Measurements from ENCODE around the gene IDE.

Gene IDE

GRCh38 chr10:92502296-92502808 is 71.5 kb downstream of the IDE start:
- no peak for DNase-seq (ENCODE audit: extremely low read depth, insufficient read length)
- no peaks in the 10 kb centered on the region for H3K27me3 ChIP-seq (replicated peaks; ENCODE audit: control insufficient read depth, insufficient read depth, low read length)
- H3K4me3 ChIP-seq (replicated peaks; ENCODE audit: low read depth, low read length), result no peak overlapping the region
- TF ChIP-seq CTCF (IDR thresholded peaks at IDR 0.05; ENCODE audit: insufficient read depth, low read length, poor library complexity, severe bottlenecking), result no peak
- H3K36me3 ChIP-seq (ENCODE audit: control insufficient read depth, insufficient read depth, low read length), result no peaks in the 10 kb centered on the region

GRCh38 chr10:92493362-92493761 is 80.5 kb downstream of the IDE start:
- no peaks in the 10 kb centered on the region for H3K27me3 ChIP-seq (replicated peaks; ENCODE audit: control insufficient read depth, insufficient read depth, low read length)
- peaks cover 3% of the 10 kb centered on the region for H3K36me3 ChIP-seq (ENCODE audit: control insufficient read depth, insufficient read depth, low read length)
- TF ChIP-seq CTCF (IDR thresholded peaks at IDR 0.05; ENCODE audit: insufficient read depth, low read length, poor library complexity, severe bottlenecking), result no peak
- no peak overlapping the region for H3K4me3 ChIP-seq (replicated peaks; ENCODE audit: low read depth, low read length)
- no peak for DNase-seq (ENCODE audit: extremely low read depth, insufficient read length)

DNA sequence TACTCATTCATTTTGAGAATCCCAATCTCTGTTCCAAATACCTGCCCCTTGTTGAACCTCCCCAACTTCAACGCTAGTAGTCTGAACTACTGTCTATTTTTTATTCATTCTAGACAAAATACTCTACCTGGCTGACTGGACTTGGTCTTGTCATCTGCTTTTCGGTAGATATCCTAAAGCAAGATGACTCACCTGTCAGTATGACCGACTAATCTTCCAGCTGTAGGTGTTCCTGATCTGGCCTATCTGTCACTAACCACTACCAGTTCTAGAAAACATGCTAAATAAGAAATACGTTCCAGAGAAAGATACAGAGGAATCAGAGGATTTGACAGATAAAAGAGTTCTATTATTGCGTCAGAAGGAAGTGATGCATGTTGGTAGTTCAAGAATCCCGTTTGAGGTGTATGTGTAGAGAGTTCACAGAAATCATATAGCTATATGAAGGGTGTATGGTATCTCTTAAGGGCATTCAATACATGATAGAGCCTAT is 81.1 kb downstream of the IDE start:
- Histone ChIP-seq H3K36me3 (ENCODE audit: control insufficient read depth, insufficient read depth, low read length) (peaks cover 8% of the 10 kb centered on the region), H3K27me3 (replicated peaks; ENCODE audit: control insufficient read depth, insufficient read depth, low read length) (no peaks in the 10 kb centered on the region), H3K4me3 (replicated peaks; ENCODE audit: low read depth, low read length) (no peak overlapping the region)
- no peak for TF ChIP-seq CTCF (IDR thresholded peaks at IDR 0.05; ENCODE audit: insufficient read depth, low read length, poor library complexity, severe bottlenecking)
- DNase-seq (ENCODE audit: extremely low read depth, insufficient read length), result no peak

DNA sequence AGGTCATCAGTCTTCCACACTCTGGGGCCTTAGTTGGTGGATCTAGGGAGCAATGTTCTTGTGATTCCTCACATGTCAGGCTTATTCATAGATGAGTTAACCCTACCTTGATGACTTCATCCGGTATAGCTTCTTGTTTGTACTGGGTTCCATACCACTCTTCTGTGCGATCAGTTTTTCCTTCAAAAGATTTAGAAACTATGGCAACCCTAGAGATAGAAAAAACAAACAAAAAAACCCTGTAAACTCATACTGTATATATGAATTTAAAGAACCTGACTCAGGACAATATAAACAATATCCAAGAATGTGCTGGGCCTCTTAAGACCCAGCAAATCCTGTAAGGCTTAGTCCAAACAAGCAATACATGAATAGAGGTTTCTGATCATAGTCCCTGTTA is 83.5 kb downstream of the IDE start:
- no peaks in the 10 kb centered on the region for H3K27me3 ChIP-seq (replicated peaks; ENCODE audit: control insufficient read depth, insufficient read depth, low read length)
- TF ChIP-seq CTCF (IDR thresholded peaks at IDR 0.05; ENCODE audit: insufficient read depth, low read length, poor library complexity, severe bottlenecking), result no peak
- no peak overlapping the region for H3K4me3 ChIP-seq (replicated peaks; ENCODE audit: low read depth, low read length)
- H3K36me3 ChIP-seq (ENCODE audit: control insufficient read depth, insufficient read depth, low read length), result peaks cover 15% of the 10 kb centered on the region
- DNase-seq (ENCODE audit: extremely low read depth, insufficient read length), result no peak

GRCh38 chr10:92486637-92487036 is 87.3 kb downstream of the IDE start:
- peaks cover 21% of the 10 kb centered on the region for H3K36me3 ChIP-seq (ENCODE audit: control insufficient read depth, insufficient read depth, low read length)
- H3K27me3 ChIP-seq (replicated peaks; ENCODE audit: control insufficient read depth, insufficient read depth, low read length), result no peaks in the 10 kb centered on the region
- no peak overlapping the region for H3K4me3 ChIP-seq (replicated peaks; ENCODE audit: low read depth, low read length)
- DNase-seq (ENCODE audit: extremely low read depth, insufficient read length), result no peak
- no peak for TF ChIP-seq CTCF (IDR thresholded peaks at IDR 0.05; ENCODE audit: insufficient read depth, low read length, poor library complexity, severe bottlenecking)

GRCh38 chr10:92483539-92483938 is 90.4 kb downstream of the IDE start:
- DNase-seq (ENCODE audit: extremely low read depth, insufficient read length), result no peak
- peaks cover 20% of the 10 kb centered on the region for H3K36me3 ChIP-seq (ENCODE audit: control insufficient read depth, insufficient read depth, low read length)
- no peak for TF ChIP-seq CTCF (IDR thresholded peaks at IDR 0.05; ENCODE audit: insufficient read depth, low read length, poor library complexity, severe bottlenecking)

More at GRCh38 chr10:92483539-92483938, 90.4 kb downstream of the IDE start:
- Histone ChIP-seq H3K27me3 (replicated peaks; ENCODE audit: control insufficient read depth, insufficient read depth, low read length) (no peaks in the 10 kb centered on the region), H3K4me3 (replicated peaks; ENCODE audit: low read depth, low read length) (no peak overlapping the region)

Data from GM06990 (cell line).